H7 (cell line): ENCODE results near the gene SAG. TPM values are rescaled to one million over a fixed set of nuclear protein-coding genes. Genes with fewer than 3 reads are reported as not detected.

ENCODE experiments used
- DNase-seq: peaks from one replicate; pipeline ENCODE4 v3.0.0; 2012
- H3K27me3 ChIP-seq: 2 replicates; pipeline ENCODE4 v1.6.0; 2011; ENCODE audit warnings: mild to moderate bottlenecking, low read length; ENCODE audit not compliant: control insufficient read depth, insufficient read depth
- H3K36me3 ChIP-seq: replicated peaks from 2 replicates; pipeline ENCODE4 v1.5.1; 2011; ENCODE audit warnings: low read length; ENCODE audit not compliant: control insufficient read depth, insufficient read depth
- H3K4me3 ChIP-seq: 2 replicates; pipeline ENCODE4 v1.5.1; 2011; ENCODE audit warnings: low read depth, mild to moderate bottlenecking, control low read depth, low read length, moderate library complexity; ENCODE audit not compliant: insufficient read depth
- total RNA-seq: library from RNA; depleted of rRNA; stranded (reverse); fragments of >200 nt; shearing (Covaris generic); gene quantifications from 2 replicates; pipeline ENCODE4 v1.2.3, GENCODE V29; 2014; rRNA removed

Gene SAG
- total RNA-seq, 1 experiment from 2014 or later = not detected

DNA sequence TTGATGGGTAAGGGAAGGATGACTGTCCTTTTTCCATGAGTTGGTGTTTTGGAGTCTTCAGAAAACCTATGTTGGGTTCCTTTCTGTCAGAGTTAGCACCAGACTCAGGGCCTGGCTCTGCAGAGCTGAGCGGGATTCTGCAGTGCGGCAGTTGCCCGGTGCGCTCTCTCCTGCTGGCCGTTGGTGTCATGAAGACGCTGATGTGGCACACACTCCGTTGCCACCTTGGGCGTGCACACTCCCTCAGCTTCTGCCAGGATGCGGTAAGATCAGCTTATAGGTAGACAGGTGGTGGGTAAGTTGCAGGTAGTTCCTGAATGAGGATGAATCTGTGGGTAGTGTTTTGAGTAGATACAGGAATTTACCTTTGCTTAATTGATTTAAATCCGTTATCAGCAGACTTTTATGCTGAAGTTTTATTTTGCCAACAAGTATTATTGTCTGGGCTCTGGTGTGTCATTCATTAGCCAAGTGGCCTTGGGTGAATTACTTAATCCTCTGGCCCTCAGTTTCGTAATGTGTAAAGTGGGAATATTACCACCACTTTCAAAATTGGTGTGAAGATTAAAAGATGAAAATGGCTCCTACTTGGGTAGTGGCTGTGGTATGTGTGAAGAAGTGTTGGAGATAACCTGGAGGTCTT is 73.5 kb downstream of the SAG start:
- Histone ChIP-seq H3K36me3 (no peaks in the 10 kb centered on the region), H3K27me3 (no peaks in the 10 kb centered on the region), H3K4me3 (no peak overlapping the region)
- no peak for DNase-seq

- Histone ChIP-seq H3K36me3 (no peaks in the 10 kb centered on the region), H3K4me3 (no peak overlapping the region)
- no peak for DNase-seq
Measured at GRCh38 chr2:233381638-233381995, 74.0 kb downstream of the SAG start.

GRCh38 chr2:233384015-233384414 is 76.4 kb downstream of the SAG start:
- Histone ChIP-seq H3K4me3 (no peak overlapping the region), H3K27me3 (no peaks in the 10 kb centered on the region), H3K36me3 (no peaks in the 10 kb centered on the region)
- peak; percentile 43 for DNase-seq

More at GRCh38 chr2:233381638-233381995, 74.0 kb downstream of the SAG start:
- H3K27me3 ChIP-seq = no peaks in the 10 kb centered on the region

- no peak overlapping the region for H3K4me3 ChIP-seq
- H3K27me3 ChIP-seq = no peaks in the 10 kb centered on the region
- no peaks in the 10 kb centered on the region for H3K36me3 ChIP-seq
- peak; percentile 46 for DNase-seq
Measured at GRCh38 chr2:233384811-233385488, 77.3 kb downstream of the SAG start.

- H3K27me3 ChIP-seq = no peaks in the 10 kb centered on the region
- H3K36me3 ChIP-seq = no peaks in the 10 kb centered on the region
- H3K4me3 ChIP-seq = no peak overlapping the region
- peak; percentile 25 for DNase-seq
Measured at GRCh38 chr2:233385489-233386044, 78.0 kb downstream of the SAG start.

- peak; percentile 23 for DNase-seq
Measured at GRCh38 chr2:233386382-233387041, 78.9 kb downstream of the SAG start.

GRCh38 chr2:233387225-233387624 is 79.6 kb downstream of the SAG start:
- DNase-seq = no peak
- no peaks in the 10 kb centered on the region for H3K27me3 ChIP-seq
- H3K36me3 ChIP-seq = no peaks in the 10 kb centered on the region
- no peak overlapping the region for H3K4me3 ChIP-seq

More at GRCh38 chr2:233386382-233387041, 78.9 kb downstream of the SAG start:
- Histone ChIP-seq H3K4me3 (no peak overlapping the region), H3K36me3 (no peaks in the 10 kb centered on the region), H3K27me3 (no peaks in the 10 kb centered on the region)

DNA sequence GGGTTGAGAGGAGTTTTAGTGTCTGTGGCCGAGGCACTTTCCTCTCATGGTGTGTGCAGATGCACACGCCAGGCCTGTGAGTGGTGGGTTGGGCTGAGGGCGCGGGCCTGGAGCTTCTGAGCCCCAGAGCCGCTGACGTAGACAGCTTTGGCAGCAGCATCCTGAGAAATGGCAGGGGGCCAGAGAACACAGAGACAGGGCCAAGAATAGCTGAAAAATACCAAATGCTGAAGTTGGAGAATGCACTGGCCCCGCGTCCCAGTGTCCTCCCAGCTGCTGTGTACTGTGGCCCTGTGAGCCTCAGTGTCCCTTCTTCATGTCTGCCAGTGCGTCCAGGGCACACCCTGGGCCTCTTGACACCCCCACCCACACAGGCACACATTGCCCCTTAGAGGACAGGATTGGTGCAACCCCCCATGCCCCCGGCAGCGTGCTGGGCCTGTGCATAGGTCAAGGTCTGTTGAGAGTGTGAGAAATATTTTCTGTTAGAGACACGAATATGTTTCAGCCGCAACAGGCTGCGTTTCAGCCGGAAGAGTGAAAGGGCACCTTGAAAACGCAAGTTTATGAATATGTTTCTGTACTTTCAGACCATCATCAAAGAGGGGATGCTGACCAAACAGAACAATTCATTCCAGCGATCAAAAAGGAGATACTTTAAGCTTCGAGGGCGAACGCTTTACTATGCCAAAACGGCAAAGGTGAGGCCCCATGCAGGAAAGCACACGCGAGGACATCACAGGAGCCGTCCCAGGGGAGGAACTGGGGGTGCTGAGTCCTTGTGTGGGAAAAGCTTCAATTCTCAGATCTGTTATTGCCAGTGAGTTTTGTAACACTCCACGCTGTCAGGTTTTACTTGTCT is 80.3 kb downstream of the SAG start:
- Histone ChIP-seq H3K27me3 (no peaks in the 10 kb centered on the region), H3K36me3 (no peaks in the 10 kb centered on the region), H3K4me3 (no peak overlapping the region)
- DNase-seq = peak; percentile 42

DNA sequence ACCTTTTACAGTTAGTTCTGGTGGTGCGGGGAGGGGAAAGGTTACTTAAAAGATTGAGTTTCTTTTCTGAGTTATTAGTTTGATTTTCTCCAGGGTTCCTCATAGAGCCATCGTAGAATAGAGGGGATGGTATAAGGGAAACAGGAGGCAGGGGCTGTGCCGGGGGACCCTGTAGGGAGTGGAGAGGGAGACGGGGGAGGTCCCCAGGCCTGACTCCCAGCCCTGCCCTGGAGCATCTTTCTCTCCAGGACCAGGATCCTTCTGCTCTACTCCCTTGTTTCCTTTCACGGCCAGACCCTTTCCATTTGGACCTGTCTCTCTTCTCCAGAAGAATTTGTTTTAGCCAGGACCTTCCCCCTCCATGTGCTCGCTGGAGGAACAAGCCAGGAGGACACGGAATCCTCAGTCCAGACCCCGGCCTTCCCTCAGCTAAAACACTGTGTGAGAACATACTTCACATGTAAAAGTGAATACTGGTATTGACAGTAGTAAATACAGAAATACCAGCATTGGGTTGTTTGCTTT is 82.0 kb downstream of the SAG start:
- no peaks in the 10 kb centered on the region for H3K27me3 ChIP-seq
- peak; percentile 21 for DNase-seq
- H3K36me3 ChIP-seq = no peaks in the 10 kb centered on the region
- H3K4me3 ChIP-seq = no peak overlapping the region

- Histone ChIP-seq H3K27me3 (no peaks in the 10 kb centered on the region), H3K4me3 (no peak overlapping the region), H3K36me3 (no peaks in the 10 kb centered on the region)
- DNase-seq = no peak
Measured at GRCh38 chr2:233395687-233396086, 88.1 kb downstream of the SAG start.

Other genes starting within 250 kb of the SAG start
- gene INPP5D, start 247.5 kb upstream of the SAG start, total RNA-seq = 1.7 and 5.2 TPM in 2 replicates
- 52.1 and 64.8 TPM in 2 replicates for gene ATG16L1, start 56.1 kb upstream of the SAG start, total RNA-seq
- 10.3 and 15.9 TPM in 2 replicates for gene DGKD, start 46.7 kb downstream of the SAG start, total RNA-seq